T-cell (primary cell): ENCODE results near the gene NAPG. TPM values are rescaled to one million over a fixed set of nuclear protein-coding genes. Genes with fewer than 3 reads are reported as not detected.

Experiments
- total RNA-seq, 35 experiments: library from RNA in 6 of 35; stranded (reverse) in 6 of 35; fragments of 120-200 nt in 1 of 35; gene quantifications; one replicate each; pipeline versions ENCODE4 v1.2.1 to v1.2.4 and lab custom pipeline; 2013 to 2026

The NAPG gene
- total RNA-seq, 5 donors from 2014 or later (not counting 1 experiment from before 2014, with no cell fraction given), result 22.6 to 33.4 (median 28.0) TPM

Other genes starting within 250 kb of the NAPG start
- under 1 TPM in 3 of 5 donors, not detected in 2; 0.32 to 0.62 (median 0.38) TPM for gene APCDD1, start 71.4 kb upstream of the NAPG start, total RNA-seq